GM19238 (cell line): ENCODE results near the gene ZC3H18.

Experiments used
- DNase-seq: peaks from one replicate; pipeline ENCODE4 v3.0.0; 2011; ENCODE audit warnings: low spot score; ENCODE audit not compliant: insufficient read length

Gene ZC3H18

GRCh38 chr16:88622125-88622524 is 51.9 kb downstream of the ZC3H18 start:
- DNase-seq = no peak

GRCh38 chr16:88622866-88623265 is 52.7 kb downstream of the ZC3H18 start:
- DNase-seq = no peak

- DNase-seq = no peak
These were observed 53.7 kb downstream of the ZC3H18 start for GRCh38 chr16:88623858-88624257.

GRCh38 chr16:88624481-88624880 is 54.3 kb downstream of the ZC3H18 start:
- DNase-seq = no peak

GRCh38 chr16:88624977-88625576 is 54.9 kb downstream of the ZC3H18 start:
- DNase-seq = no peak

GRCh38 chr16:88626646-88627045 is 56.4 kb downstream of the ZC3H18 start:
- no peak for DNase-seq

- DNase-seq = no peak
These were observed 57.6 kb downstream of the ZC3H18 start for GRCh38 chr16:88627531-88628411.

- DNase-seq = no peak
These were observed 58.3 kb downstream of the ZC3H18 start for GRCh38 chr16:88628512-88628974.

GRCh38 chr16:88629835-88630234 is 59.6 kb downstream of the ZC3H18 start:
- no peak for DNase-seq

- no peak for DNase-seq
These were observed 60.2 kb downstream of the ZC3H18 start for GRCh38 chr16:88630433-88630832.

GRCh38 chr16:88630941-88631340 is 60.7 kb downstream of the ZC3H18 start:
- no peak for DNase-seq

- DNase-seq = no peak
These were observed 61.2 kb downstream of the ZC3H18 start for GRCh38 chr16:88631384-88631783.

- DNase-seq = no peak
These were observed 61.9 kb downstream of the ZC3H18 start for GRCh38 chr16:88631920-88632586.

- no peak for DNase-seq
These were observed 62.4 kb downstream of the ZC3H18 start for GRCh38 chr16:88632587-88632930.

- DNase-seq = peak; percentile 58
These were observed 63.5 kb downstream of the ZC3H18 start for GRCh38 chr16:88633684-88634140.

- DNase-seq = peak; percentile 77
These were observed 64.2 kb downstream of the ZC3H18 start for GRCh38 chr16:88634141-88634993.

- no peak for DNase-seq
These were observed 64.9 kb downstream of the ZC3H18 start for GRCh38 chr16:88634994-88635670.

- DNase-seq = no peak
These were observed 65.6 kb downstream of the ZC3H18 start for GRCh38 chr16:88635671-88636319.

GRCh38 chr16:88636488-88637265 is 66.5 kb downstream of the ZC3H18 start:
- DNase-seq = no peak
